Measurements from ENCODE around the gene TMTC2.
"Not testable (repeated sequence)": the region's sequence is repeated elsewhere in the genome, so short reads cannot be mapped to it uniquely, and the experiment has no call there.

The TMTC2 gene

DNA sequence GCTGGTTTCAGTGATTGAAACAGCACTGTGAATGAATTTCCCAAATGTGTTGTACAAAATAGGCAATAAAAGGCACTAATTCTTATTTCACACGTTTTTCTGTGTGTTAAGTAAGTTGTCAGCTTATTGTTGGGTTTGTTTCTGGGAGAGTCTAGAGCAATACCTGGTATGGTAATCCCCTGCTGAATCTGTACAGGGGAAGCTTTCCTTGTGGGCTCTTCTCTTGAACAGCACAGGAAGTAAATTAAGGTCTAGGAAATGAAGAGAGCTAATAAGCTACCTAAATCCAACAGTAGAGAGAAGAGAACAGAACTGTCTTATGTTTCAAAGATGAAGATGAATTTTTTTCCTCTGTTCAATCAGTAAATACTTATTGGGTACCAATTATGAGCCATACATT lies 406.7 kb downstream of the TMTC2 start:
- no peak for DNase-seq

DNA sequence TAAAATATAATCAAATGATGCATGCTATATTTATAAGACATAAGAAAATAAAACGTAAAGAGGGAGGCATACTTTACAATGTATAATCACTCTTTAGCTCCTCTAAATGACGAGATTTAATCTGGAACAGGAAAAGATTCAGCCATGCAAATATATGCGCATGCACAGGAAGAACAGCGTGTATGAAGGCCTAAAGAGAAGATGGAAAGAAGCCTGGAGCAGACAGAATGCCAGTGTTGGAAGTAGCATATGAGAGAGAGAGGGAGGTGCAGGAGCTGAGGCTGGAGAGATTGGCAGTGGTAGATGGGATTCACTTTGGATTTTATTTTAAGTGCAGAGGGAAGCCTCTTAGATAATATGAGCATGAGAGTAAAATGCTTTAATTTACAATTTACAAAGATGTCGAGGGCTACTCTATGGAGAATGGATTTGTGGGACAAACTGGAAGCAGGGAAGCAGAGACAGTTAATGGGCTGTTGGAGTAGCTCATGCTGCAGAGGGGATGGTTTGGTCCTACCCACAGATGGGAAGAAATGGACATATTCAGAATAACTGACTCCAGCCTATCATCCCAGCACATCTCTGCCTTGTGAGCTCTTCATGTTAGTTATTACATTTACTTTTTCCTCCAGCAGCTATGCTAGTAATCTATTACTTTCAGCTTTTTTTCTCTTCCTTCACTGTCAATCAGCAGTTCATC lies 411.1 kb downstream of the TMTC2 start:
- no peak for DNase-seq

DNA sequence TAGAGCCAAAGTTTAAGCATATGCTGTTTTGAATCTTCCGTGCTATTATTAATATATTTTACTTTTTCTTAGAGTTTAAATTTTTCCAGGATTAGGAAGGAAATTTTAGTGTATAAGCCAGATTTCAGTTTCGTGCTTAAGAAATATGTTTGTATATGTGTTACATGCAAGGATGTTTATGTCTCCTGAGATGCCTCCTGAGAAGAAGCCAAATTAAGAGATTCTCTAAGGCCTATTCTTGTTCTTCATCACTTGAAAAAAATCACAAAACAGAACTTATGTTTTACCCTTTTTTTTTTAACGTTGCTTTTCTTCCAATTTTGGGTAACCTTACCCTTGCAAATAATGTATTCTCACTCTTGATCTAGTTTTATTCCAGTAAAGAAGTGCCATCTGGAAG lies 412.7 kb downstream of the TMTC2 start:
- DNase-seq, result no peak

DNA sequence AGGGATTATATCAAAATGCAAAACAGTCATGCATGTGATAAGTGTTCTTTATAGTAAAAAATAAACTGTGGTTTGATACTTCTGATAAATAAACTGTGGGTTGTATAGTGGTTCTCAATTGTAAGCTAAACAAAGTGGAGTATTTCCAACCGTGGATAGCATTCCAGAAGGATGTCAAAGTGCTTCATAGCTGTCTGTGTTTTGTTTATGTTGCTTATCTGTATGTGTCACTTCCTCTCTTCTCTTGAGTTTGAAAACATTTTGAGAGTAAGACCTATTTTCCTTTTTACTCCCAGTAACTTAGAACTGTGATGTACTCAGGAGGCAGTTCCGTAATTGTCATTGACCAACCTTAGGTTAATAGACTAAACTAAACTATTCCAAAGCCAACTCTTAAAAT lies 415.8 kb downstream of the TMTC2 start:
- DNase-seq, result no peak

DNA sequence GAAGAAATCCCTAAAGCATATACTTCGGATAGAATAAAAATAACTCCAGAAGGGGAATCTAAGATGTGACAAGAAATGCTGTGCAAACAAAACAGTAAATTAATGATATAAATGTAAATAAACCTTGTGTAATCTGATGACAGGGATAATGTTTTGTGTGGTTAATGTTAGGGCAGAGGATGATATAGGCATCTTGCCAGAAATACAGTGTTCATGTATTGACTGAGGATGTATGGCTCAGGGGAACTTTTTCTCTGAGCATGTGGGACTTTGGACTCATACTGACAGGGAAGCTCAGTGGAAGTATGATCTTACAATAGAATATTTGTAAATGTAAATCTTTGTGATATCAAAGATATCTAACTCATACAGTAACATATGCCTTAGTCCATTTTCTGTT lies 420.2 kb downstream of the TMTC2 start:
- DNase-seq, result no peak

DNA sequence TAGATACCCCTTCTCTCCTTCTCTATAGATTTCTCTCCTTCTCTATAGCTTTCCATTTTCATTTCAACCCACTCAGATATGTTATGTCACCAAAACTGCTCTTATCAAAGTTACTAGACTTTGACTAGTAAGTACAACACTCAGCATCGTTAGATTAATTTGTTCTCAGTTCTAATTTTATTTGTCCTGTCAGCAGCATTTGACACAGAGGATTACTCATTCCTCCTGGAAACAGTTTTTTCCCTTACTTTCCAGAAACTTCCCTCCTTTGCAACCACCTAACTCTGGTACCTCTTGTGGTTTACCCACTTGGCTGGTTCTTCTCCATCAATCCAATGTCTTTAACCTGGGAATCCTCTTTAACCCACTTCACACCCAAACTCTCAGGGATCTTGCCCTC lies 423.7 kb downstream of the TMTC2 start:
- no peak for DNase-seq

DNA sequence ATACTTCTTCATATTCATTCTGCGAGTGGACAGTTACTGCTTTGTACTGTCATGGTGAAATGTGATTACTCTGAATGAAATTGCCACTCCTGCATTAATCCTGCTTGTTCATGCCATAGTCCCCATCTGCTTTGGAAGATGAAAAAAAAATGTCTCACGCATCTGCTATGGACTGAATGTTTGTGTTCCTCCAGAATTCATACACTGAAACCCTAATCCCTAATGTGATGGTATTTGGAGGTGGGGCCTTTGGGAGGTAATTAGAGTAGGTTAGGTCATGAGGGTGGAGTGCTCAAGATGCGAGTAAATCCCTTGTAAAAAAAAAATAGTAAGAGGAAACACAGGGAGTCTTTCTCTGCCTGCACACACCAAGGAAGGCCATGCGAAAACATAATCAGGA lies 427.2 kb downstream of the TMTC2 start:
- DNase-seq, result no peak

DNA sequence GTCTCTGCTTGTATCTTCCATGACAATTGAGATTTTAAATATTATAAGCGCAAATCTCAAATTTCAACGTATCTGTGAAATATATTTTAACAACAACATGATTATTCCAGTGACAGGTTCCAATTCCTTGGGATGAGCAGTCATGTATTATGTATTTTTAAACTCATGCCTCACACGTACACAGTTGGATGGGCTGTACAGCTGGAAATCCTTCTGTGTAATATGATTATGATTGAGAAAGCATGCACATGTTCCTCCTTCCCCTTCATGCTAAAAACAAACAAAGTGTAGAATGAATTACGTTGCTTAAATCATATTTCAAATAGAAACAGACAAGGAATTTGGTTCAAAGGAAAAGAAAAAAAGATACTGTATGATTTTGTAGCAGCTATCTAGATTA lies 428.3 kb downstream of the TMTC2 start:
- no peak for DNase-seq

DNA sequence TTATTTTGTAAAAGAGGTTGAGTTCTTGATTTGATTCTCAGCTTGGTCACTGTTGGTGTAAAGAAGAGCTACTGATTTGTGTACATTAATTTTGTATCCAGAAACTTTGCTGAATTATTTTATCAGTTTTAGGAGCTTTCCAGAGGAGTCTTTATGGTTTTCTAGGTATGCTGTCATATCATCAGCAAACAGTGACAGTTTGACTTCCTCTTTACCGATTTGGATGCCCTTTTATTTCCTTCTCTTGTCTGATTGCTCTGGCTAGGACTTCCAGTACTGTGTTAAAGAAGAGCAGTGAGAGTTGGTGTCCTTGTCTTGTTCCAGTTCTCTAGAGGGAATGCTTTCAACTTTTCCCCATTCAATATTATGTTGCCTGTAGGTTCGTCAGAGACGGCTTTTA lies 431.2 kb downstream of the TMTC2 start:
- not testable (repeated sequence) for DNase-seq

DNA sequence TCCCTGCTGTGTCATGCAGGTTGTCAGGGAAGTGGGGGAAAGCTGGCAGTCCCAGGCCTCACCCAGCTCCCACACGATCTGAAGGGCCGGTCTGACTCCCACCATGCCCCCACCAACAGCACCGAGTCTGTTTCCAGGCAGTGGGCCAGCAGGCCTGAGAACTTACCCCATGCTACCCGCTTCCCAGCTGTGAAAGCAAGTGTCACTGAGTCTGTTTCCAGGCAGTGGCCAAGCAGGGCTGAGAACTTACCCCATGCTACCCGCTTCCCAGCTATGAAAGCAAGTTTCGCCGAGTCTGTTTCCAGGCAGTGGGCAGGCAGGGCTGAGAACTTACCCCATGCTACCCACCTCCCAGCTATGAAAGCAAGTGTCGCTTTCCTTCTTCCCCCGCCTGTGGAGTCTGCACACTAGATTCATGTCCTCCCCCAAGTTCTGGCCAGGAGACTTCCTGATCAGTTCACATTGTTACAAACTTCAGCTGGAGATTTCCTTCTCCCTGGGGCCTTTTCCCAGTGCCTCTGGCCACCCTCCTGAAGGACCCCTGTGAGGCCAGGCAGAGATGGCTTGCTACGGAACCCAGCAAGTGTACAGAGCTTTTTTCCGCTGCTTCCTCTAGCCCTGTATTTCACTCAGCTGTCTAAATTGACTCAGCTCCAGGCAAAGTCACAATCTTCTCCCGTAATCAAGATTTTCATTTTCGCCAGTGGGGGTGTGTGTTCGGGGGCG lies 435.4 kb downstream of the TMTC2 start:
- DNase-seq, result no peak

DNA sequence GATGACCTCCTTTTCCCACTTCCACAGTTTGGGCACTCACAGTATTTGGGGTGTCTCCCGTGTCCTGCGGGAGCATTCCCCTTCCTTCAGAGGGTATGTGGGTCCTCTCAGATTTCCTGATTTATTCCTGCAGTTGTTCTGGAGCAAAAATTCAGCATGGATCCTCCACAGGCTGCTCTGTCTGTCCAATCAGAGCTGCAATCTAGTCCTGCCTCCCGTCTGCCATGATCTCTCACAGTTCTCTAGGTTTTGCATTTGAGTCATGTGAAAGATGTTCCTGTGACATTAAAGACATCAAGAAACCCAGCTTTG lies 435.9 kb downstream of the TMTC2 start:
- no peak for DNase-seq

DNA sequence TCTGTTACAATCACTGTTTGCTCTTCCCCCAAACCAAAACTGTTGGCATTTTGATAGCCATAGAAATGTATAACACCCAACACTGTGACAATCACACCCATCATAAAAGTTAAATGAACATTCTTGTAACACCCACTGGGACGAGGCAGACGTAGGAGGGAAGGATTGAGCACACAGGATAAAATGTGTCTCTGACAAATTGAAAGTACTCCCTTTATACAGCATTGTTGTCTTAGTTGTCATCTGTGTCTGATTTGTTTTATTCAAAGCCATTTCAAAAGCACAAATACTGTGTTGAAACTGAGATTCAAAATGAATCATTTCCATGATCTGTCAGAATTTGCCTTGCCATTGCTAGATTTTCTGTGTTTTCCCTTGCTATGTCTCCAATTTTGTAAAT lies 436.3 kb downstream of the TMTC2 start:
- no peak for DNase-seq

DNA sequence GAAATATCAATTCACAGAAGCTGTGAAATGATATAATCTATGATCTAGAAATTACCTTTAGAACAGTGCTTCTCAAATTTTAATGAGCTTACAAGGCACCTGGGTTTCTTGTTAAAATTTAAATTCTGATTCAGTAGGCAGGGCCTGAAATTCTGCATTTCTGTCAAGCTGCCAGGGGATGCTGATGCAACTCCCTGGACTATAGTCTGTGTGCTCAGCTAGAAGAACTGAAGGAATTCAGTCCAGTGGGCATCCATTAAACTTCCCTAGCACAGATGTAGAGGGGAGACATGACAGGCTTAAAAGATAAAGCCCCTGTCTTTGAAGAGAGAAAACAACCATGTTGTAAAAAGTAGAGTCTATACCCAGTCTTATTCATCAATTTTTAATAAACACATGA lies 441.8 kb downstream of the TMTC2 start:
- DNase-seq, result no peak

DNA sequence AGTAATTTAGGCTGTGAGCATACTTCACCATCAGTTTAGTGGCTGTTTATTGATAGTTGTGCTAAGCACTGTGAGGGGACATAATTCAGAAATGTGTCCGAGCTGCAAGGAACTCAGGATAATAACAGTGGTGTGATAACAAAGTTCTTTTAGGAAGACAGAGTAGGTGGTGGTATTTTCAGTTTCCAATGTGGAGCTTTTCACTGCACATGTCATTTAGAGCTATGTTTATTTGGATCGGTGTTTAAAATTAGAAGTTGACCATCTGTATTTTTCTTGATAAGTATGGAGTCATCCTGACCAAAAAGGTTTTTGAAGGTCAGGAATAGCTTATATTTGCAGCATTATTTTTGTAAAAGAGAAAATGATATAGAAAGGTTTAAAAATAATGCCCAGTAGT lies 443.5 kb downstream of the TMTC2 start:
- DNase-seq, result no peak

DNA sequence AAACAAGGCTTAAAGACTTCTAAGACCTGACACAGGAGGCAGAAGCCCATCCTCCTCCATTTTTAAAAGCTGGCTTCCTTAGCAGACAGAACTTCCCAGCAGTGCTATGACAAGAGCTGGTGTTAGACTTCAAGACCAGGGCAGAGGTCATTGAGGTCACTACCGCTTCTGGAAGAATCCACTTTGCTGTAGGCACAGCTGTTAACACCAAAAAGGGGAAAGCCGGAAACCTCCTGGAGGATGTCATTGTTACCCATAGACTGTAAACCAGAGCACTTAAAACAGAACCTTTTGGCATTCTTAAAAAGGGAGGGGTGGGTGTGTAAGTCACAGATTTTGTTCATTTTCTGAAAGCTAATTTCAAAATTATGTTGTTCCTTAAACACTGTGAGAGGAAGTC lies 445.7 kb downstream of the TMTC2 start:
- DNase-seq, result no peak

DNA sequence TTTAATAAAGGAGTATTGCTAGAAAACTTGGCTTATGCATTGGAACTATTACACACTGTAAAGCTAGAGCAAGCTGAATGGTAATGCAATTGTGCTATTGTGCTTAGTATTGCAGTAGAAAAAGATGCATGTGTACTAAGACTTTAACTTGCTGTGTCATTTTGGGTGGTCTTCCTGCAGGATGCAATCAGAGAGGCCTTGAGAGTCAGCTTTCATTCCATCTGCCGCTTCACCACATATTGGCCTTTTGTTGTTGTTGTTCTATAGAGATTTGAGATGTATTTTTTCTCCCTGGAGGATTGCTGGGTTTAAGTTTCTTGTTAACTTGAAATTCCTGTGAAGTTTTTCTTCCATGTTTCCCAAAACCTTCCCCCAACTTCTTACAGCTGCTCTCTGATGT lies 449.7 kb downstream of the TMTC2 start:
- DNase-seq, result no peak

DNA sequence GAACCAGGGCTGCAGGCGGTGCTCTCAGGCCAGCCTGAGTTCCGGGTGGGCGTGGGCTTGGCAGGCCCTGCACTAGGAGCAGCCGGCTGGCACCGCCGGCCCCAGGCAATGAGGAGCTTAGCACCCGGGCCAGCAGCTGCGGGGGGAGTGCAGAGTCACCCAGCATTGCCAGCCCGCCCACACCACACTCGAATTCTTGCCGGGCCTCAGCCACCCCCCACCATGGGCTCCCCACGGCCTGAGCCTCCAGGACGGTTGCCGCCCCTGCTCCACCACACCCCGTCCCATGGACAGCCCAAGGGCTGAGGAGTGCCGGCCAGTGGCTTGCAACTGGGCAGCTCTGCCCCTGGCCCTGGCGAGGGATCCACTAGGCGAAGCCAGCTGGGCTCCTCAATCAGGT lies 453.4 kb downstream of the TMTC2 start:
- DNase-seq, result no peak

DNA sequence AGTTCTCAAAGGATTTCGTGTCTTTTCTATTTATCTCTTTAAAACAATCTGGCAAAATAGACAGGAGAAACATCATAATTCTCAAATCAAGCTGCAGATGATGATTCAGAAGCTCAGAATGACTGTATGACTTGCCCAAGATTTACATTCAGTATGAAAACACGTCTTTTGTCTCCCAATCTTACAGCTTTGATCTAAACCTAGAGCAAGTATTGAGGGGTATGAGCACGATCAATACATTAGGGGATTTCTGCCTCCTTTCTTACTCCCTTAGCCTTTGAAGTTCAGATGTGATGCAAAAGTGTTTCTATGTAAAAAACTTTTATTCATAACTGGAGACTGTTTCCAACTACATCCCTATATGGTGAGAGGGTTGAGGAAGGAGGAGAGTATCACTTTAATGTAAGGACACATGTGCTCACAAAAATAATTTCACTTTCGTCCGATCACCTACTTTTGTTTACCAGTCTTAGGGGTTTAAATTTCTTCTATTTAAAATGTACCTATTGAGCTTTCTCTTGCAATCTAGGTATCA lies 454.8 kb downstream of the TMTC2 start:
- DNase-seq, result no peak

DNA sequence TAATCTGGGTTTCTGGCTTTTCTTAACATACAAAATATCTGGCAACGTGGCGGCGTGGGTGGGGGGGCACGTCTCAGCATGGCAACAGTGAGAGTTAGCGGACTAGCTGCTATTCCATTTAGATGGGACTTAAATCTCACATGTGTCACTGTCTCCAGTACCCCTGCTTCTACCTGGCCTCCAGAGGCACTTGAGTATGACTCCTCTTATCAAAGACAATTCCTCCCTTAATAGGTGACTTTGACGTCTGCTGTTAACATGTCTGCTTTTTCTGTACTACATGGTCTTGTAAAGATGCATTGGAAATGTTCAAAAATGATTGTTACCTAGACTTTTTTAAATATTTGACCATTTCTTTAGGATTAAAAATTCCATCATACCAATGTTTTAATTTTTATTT lies 456.2 kb downstream of the TMTC2 start:
- no peak for DNase-seq

DNA sequence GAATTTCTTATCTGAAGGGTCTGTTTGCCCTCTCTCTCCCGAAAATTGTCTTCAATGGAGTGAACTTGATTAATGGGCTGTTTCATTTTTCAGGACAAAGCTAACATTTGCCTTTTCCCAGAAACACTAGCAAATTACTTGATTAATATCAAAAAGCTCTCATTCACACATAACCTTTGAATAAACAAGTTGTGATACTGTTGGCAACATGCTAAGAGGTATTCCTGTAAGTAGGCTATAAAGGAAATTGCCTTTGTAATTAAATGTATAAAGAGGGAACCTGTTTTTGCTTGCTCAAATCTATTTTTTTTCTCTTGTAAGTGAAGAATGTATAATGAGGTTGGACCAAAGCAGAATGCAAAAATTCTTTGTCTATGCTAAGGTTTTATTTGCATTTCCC lies 457.2 kb downstream of the TMTC2 start:
- DNase-seq, result no peak

DNA sequence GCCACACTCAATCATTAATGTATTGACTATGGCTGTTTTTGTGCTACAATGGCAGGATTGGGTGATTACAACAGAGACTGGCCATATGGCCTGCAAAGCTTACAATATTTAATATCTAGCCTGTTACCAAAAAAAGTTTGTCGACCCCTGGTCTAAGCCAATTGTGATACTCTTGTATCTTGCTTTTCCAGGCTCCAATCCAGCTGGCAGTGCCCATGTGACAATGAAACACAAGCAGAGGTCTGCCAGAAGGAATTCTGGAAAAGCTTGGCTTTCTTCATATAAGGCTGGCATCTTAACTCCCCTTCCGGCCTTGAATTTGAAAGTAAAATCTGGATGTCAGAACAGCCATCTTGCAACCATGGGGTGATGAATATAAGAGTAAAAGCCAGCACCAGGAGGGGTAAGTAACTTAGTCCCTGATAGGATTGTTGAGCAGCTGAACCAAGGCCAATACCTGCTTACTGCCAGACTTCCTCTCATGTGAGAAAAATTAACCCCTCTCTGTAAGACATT lies 458.7 kb downstream of the TMTC2 start:
- no peak for DNase-seq

DNA sequence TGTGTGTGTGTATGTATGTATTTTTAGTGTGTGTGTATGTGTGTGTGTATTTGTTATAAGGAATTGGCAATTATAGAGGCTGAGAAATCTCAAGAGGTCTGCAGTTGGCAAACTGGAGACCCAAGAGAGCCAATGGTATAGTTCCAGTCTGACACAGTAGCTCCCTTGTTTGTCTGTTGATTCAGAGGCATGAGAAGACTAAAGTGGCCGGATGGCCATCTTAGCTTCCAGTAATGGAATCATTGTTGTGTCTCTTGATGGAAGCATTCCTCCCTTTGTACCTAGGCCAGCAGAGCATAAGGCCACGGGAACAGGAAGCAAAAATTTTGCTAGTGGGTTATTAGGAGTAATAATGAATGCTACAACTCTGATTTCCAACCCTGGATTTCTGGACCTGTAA lies 460.6 kb downstream of the TMTC2 start:
- DNase-seq, result no peak

DNA sequence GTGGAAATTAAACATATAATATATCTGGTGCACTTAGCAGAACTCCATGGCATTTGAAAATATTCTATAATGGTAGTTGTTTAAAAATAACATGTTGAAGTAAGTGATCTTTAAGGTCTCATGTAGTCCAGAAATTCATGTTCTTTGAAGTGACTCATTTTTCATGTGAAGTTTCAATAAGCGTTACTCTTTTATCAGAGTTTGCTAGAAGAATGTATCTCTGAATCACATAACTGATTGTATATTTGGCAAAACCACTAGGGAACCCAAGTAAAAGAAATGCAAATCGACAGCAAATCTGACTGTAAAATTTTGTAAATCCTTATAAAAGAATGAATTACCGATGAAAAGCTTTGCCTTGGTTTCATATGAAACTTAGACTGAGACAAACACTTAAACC lies 463.3 kb downstream of the TMTC2 start:
- DNase-seq, result no peak

DNA sequence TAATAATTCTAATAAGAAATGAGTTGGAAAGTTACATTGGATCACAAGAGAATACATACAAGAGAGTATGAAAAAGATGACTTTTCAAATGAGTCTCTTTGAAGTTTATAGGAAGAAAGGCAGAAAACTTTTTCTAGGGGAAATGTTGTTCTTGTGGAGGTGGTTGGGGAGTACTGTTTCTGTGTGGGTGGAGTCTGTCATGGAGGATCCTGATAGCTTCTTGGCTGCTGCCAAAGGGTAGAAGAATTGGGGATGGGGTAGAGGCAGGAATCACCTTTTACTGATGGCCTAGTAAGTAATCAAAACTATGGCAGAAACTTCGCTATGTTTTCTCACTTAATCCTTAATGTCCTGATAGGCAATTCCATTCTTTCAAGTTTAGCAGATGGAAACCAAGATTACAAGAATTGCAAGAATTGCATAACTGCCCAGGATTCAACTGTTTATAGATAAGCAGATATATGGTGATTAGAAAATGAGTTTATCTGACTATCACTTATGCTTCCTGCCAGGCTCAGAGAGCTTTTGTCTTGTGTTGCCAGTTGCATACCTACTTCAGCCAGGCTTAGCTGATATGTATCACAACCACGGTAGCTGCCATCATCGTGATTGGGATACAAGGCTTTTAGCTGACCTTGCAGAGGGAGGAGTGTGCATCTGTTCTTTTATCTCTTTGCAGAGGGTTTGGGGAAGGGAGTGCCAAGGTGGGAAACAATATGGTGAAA lies 463.9 kb downstream of the TMTC2 start:
- DNase-seq, result no peak
